ENCODE measurements around the gene PROX1. TPM values are rescaled to one million over a fixed set of nuclear protein-coding genes. Genes with fewer than 3 reads are reported as not detected.

Gene PROX1, protein sequence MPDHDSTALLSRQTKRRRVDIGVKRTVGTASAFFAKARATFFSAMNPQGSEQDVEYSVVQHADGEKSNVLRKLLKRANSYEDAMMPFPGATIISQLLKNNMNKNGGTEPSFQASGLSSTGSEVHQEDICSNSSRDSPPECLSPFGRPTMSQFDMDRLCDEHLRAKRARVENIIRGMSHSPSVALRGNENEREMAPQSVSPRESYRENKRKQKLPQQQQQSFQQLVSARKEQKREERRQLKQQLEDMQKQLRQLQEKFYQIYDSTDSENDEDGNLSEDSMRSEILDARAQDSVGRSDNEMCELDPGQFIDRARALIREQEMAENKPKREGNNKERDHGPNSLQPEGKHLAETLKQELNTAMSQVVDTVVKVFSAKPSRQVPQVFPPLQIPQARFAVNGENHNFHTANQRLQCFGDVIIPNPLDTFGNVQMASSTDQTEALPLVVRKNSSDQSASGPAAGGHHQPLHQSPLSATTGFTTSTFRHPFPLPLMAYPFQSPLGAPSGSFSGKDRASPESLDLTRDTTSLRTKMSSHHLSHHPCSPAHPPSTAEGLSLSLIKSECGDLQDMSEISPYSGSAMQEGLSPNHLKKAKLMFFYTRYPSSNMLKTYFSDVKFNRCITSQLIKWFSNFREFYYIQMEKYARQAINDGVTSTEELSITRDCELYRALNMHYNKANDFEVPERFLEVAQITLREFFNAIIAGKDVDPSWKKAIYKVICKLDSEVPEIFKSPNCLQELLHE
- total RNA-seq (ENCODE audit: low replicate concordance) = 1.3 and 5.0 TPM in 2 replicates

DNA sequence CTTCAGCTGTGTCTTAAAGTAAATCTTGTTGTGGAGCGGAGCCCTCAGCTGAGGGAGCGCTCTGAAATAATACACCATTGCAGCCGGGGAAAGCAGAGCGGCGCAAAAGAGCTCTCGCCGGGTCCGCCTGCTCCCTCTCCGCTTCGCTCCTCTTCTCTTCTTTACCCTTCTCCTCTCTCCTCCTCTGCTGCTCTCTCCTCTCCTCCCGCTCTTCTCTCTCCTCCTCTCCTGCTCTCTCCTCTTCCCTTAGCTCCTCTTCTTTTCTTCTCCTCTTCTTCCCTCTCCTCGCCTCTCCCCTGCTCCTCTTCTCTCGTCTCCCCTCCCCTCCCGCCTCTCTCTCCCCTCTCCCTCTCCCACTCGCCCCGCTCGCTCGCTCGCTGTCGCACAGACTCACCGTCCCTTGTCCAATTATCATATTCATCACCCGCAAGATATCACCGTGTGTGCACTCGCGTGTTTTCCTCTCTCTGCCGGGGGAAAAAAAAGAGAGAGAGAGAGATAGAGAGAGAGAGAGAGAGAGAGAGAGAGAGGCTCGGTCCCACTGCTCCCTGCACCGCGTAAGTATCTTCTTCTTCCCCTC lies at the start of gene PROX1:
TSS of gene PROX1 (plus strand) at position 47 of the 580 bp plus-strand sequence. CDS start 8,563 bp downstream, outside the sequence.
- peaks cover 54% of the 10 kb centered on the region for H3K4me1 Mint-ChIP-seq
- Histone ChIP-seq H3K9ac (no peak within 1 kb of the TSS), H4K20me1 (ENCODE audit: low read depth) (peaks cover 34% of the 10 kb centered on the region), H3K36me3 (no peaks in the 10 kb centered on the region), H3K79me2 (ENCODE audit: low read depth) (no peaks in the 10 kb centered on the region), H3K27me3 (peaks cover 94% of the 10 kb centered on the region), H3K27ac (no peak within 1 kb of the TSS), H3K4me3 (peak within 1 kb of the TSS; percentile 77), H3K9me3 (ENCODE audit: low read depth) (no peaks in the 10 kb centered on the region), H3K4me2 (peak within 1 kb of the TSS; percentile 97), H3F3A (ENCODE audit: low read depth) (peaks cover 62% of the 10 kb centered on the region), H3K4me1 (peaks cover 52% of the 10 kb centered on the region), H2AFZ (replicated peaks) (peak within 1 kb of the TSS; percentile 81)
- no peaks in the 10 kb centered on the region for H3K36me3 Mint-ChIP-seq
- peak within 1 kb of the TSS; percentile 97 for H3K4me3 Mint-ChIP-seq
- peak; percentile 94 for DNase-seq (ENCODE audit: low spot score)
- TF ChIP-seq EZH2 (IDR thresholded peaks at IDR 0.05) (no peak), EZH2phosphoT487 (IDR thresholded peaks at IDR 0.05) (no peak)
- TF ChIP-seq, protein P1, sequence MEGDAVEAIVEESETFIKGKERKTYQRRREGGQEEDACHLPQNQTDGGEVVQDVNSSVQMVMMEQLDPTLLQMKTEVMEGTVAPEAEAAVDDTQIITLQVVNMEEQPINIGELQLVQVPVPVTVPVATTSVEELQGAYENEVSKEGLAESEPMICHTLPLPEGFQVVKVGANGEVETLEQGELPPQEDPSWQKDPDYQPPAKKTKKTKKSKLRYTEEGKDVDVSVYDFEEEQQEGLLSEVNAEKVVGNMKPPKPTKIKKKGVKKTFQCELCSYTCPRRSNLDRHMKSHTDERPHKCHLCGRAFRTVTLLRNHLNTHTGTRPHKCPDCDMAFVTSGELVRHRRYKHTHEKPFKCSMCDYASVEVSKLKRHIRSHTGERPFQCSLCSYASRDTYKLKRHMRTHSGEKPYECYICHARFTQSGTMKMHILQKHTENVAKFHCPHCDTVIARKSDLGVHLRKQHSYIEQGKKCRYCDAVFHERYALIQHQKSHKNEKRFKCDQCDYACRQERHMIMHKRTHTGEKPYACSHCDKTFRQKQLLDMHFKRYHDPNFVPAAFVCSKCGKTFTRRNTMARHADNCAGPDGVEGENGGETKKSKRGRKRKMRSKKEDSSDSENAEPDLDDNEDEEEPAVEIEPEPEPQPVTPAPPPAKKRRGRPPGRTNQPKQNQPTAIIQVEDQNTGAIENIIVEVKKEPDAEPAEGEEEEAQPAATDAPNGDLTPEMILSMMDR (IDR thresholded peaks at IDR 0.05) = peak; percentile 17
- no peaks in the 10 kb centered on the region for H3K9me3 Mint-ChIP-seq
- H3K27me3 Mint-ChIP-seq (ENCODE audit: insufficient read depth, low read depth) = peaks cover 65% of the 10 kb centered on the region
- H3K27ac Mint-ChIP-seq = peak within 1 kb of the TSS; percentile 78

DNA sequence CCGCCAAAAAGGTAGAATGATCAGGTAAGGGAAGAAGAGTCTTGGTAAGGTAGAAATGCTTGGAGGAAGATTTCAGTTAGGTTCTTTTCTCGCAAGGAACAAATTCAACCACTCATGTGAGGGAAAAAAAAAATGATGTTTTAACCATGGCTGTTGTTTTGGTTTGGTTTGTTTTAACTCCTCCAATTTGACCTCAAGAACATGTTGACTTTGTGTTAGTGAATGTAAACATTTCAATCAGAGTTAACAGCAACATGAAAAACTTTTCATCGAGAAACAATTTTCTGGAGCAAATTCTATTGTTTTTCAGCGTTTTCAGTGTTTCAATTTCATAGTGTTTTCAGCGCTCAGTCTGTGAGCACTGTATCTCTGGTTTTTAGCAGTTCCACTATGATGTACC lies 49.0 kb upstream of the PROX1 start:
- TF ChIP-seq EZH2 (IDR thresholded peaks at IDR 0.05) (no peak), EZH2phosphoT487 (IDR thresholded peaks at IDR 0.05) (no peak)
- TF ChIP-seq, protein P1 (IDR thresholded peaks at IDR 0.05) = no peak
- Histone ChIP-seq H2AFZ (replicated peaks) (peak overlapping the region; percentile 26), H3K4me2 (no peak overlapping the region), H3K9ac (no peak overlapping the region), H3K27me3 (no peaks in the 10 kb centered on the region), H4K20me1 (ENCODE audit: low read depth) (no peaks in the 10 kb centered on the region), H3K4me3 (no peak overlapping the region), H3K4me1 (no peaks in the 10 kb centered on the region), H3K79me2 (ENCODE audit: low read depth) (no peaks in the 10 kb centered on the region), H3K27ac (no peak overlapping the region), H3K36me3 (no peaks in the 10 kb centered on the region), H3F3A (ENCODE audit: low read depth) (no peaks in the 10 kb centered on the region), H3K9me3 (ENCODE audit: low read depth) (no peaks in the 10 kb centered on the region)
- H3K9me3 Mint-ChIP-seq = peaks cover 3% of the 10 kb centered on the region
- H3K36me3 Mint-ChIP-seq = no peaks in the 10 kb centered on the region
- H3K4me3 Mint-ChIP-seq = no peak overlapping the region
- no peaks in the 10 kb centered on the region for H3K4me1 Mint-ChIP-seq
- no peak for DNase-seq (ENCODE audit: low spot score)
- no peak overlapping the region for H3K27ac Mint-ChIP-seq
- no peaks in the 10 kb centered on the region for H3K27me3 Mint-ChIP-seq (ENCODE audit: insufficient read depth, low read depth)

DNA sequence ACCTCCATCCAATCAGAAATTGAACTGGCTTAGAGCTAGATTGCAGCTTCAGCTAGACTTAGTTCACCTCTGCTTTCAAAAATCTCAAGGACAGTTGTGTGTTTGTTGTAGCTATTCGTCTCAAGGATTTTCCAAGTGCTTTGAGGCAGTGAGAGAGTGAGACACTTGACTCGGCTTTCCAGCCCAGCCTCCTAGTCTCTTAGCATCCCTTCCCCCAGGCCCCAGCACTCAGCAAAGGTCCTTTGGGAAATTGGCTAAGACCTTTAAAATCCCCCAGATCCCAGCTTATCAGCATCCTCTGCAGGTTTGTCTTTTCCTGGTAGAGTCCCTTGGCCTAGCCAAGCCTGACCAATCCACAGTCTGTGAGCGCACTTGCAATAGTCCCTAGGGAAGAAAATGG lies 47.9 kb upstream of the PROX1 start:
- TF ChIP-seq EZH2 (IDR thresholded peaks at IDR 0.05) = no peak
- Histone ChIP-seq H3K4me2 (no peak overlapping the region), H3F3A (ENCODE audit: low read depth) (no peaks in the 10 kb centered on the region), H3K27ac (no peak overlapping the region), H3K9ac (no peak overlapping the region), H3K27me3 (no peaks in the 10 kb centered on the region), H3K4me3 (no peak overlapping the region), H3K4me1 (no peaks in the 10 kb centered on the region), H3K36me3 (no peaks in the 10 kb centered on the region), H3K9me3 (ENCODE audit: low read depth) (no peaks in the 10 kb centered on the region), H4K20me1 (ENCODE audit: low read depth) (no peaks in the 10 kb centered on the region), H3K79me2 (ENCODE audit: low read depth) (no peaks in the 10 kb centered on the region), H2AFZ (replicated peaks) (no peak overlapping the region)
- Mint-ChIP-seq H3K27me3 (ENCODE audit: insufficient read depth, low read depth) (no peaks in the 10 kb centered on the region), H3K4me1 (no peaks in the 10 kb centered on the region), H3K9me3 (peaks cover 3% of the 10 kb centered on the region), H3K36me3 (no peaks in the 10 kb centered on the region), H3K4me3 (no peak overlapping the region), H3K27ac (no peak overlapping the region)
- no peak for DNase-seq (ENCODE audit: low spot score)

All from neural progenitor cell (in vitro differentiated cells).